Hepatocyte (in vitro differentiated cells): ENCODE data around the gene TCF7L1. TPM values are rescaled to one million over a fixed set of nuclear protein-coding genes. Genes with fewer than 3 reads are reported as not detected.
"Not testable (repeated sequence)": the region's sequence is repeated elsewhere in the genome, so short reads cannot be mapped to it uniquely, and the experiment has no call there.

Experiments
- DNase-seq: peaks from one replicate; pipeline ENCODE4 v3.0.0-alpha.2; 2016; ENCODE audit warnings: low spot score
- H2AFZ ChIP-seq: fragments of 200-600 bp; sonication (generic); 2 replicates; pipeline ENCODE4 v1.6.0; 2016; ENCODE audit warnings: antibody characterized with exemption, mild to moderate bottlenecking
- H3K27ac ChIP-seq: fragments of 200-600 bp; sonication (generic); 2 replicates; pipeline ENCODE4 v1.5.1; 2016; ENCODE audit warnings: mild to moderate bottlenecking
- H3K27me3 ChIP-seq: fragments of 200-600 bp; sonication (generic); 2 replicates; pipeline ENCODE4 v1.6.1; 2016
- H3K36me3 ChIP-seq: fragments of 200-600 bp; sonication (generic); replicated peaks from 2 replicates; pipeline ENCODE4 v1.5.1; 2016; ENCODE audit warnings: low read depth; ENCODE audit not compliant: insufficient read depth
- H3K4me1 ChIP-seq: fragments of 200-600 bp; sonication (generic); 2 replicates; pipeline ENCODE4 v1.5.1; 2016; ENCODE audit warnings: mild to moderate bottlenecking, moderate library complexity; ENCODE audit not compliant: insufficient read depth
- H3K4me2 ChIP-seq: fragments of 200-600 bp; sonication (generic); 2 replicates; pipeline ENCODE4 v1.6.0; 2016
- H3K4me3 ChIP-seq: fragments of 200-600 bp; sonication (generic); 2 replicates; pipeline ENCODE4 v1.5.1; 2016; ENCODE audit warnings: mild to moderate bottlenecking
- H3K79me2 ChIP-seq: fragments of 200-600 bp; sonication (generic); 2 replicates; pipeline ENCODE4 v1.6.0; 2017; ENCODE audit warnings: mild to moderate bottlenecking
- H3K9me2 ChIP-seq: fragments of 200-600 bp; sonication (generic); replicated peaks from 2 replicates; pipeline ENCODE4 v1.6.0; 2017; ENCODE audit warnings: mild to moderate bottlenecking; ENCODE audit not compliant: insufficient read depth
- H3K9me3 ChIP-seq: fragments of 200-600 bp; sonication (generic); 2 replicates; pipeline ENCODE4 v1.5.1; 2016; ENCODE audit warnings: low read depth, mild to moderate bottlenecking
- H4K20me1 ChIP-seq: fragments of 200-600 bp; sonication (generic); 2 replicates; pipeline ENCODE4 v1.6.0; 2016; ENCODE audit warnings: mild to moderate bottlenecking; ENCODE audit not compliant: insufficient read depth, poor library complexity, severe bottlenecking
- CTCF ChIP-seq: fragments of 200-600 bp; sonication (generic); IDR thresholded peaks from 2 replicates; pipeline ENCODE4 v1.5.1; 2016; ENCODE audit warnings: antibody characterized with exemption, mild to moderate bottlenecking; ENCODE audit not compliant: poor library complexity
- EZH2 ChIP-seq: fragments of 200-600 bp; sonication (generic); IDR thresholded peaks from 2 replicates; pipeline ENCODE4 v1.6.1; 2016; ENCODE audit warnings: antibody characterized with exemption, mild to moderate bottlenecking, borderline replicate concordance
- EZH2phosphoT487 ChIP-seq: fragments of 200-600 bp; sonication (generic); IDR thresholded peaks from one replicate; pipeline ENCODE4 v1.6.1; 2018; ENCODE audit warnings: antibody characterized with exemption, mild to moderate bottlenecking, low read depth, moderate library complexity; ENCODE audit not compliant: unreplicated experiment, severe bottlenecking
- WGBS: methylation state at CpG from one replicate; pipeline ENCODE4 v1.1.6; 2016; ENCODE audit warnings: low lambda C conversion rate; ENCODE audit errors: missing lambda C conversion rate; 5-methylcytosine and 5-hydroxymethylcytosine counted together
- polyA plus RNA-seq: library from polyadenylated mRNA; unstranded; fragments of >200 nt; fragmentation: Nextera tagmentation; extraction: Ambion mirVana; gene quantifications from 2 replicates; pipeline ENCODE4 v1.2.1, GENCODE V29; 2016
- total RNA-seq: library from RNA; depleted of rRNA; stranded (reverse); fragments of >200 nt; gene quantifications from 2 replicates; pipeline ENCODE4 v1.2.3, GENCODE V29; 2014

The TCF7L1 gene
- total and polyA plus RNA-seq, 2 experiments from 2014 or later, result 3.7 to 20.6 TPM

DNA sequence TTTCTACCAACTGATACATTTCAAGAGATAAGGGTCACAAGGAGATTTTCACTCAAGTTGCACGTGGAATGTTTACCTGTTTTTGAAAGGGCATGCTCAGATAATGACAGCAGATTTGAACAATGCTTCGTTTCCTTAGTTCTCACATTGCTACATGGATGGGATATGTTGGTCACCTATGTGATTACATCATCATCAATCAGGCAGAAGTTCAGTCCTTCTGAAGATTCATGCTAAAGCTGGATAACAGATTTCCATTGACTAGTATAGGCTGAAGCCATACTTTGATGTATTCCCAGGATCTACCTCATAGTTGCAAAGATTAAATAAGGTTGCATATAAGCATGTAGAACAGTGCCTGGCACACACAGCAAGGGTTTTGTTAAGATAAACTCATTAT lies 19.7 kb downstream of the TCF7L1 start:
- WGBS, result 88% methylated on average over 2 of the region's 2 CpGs

DNA sequence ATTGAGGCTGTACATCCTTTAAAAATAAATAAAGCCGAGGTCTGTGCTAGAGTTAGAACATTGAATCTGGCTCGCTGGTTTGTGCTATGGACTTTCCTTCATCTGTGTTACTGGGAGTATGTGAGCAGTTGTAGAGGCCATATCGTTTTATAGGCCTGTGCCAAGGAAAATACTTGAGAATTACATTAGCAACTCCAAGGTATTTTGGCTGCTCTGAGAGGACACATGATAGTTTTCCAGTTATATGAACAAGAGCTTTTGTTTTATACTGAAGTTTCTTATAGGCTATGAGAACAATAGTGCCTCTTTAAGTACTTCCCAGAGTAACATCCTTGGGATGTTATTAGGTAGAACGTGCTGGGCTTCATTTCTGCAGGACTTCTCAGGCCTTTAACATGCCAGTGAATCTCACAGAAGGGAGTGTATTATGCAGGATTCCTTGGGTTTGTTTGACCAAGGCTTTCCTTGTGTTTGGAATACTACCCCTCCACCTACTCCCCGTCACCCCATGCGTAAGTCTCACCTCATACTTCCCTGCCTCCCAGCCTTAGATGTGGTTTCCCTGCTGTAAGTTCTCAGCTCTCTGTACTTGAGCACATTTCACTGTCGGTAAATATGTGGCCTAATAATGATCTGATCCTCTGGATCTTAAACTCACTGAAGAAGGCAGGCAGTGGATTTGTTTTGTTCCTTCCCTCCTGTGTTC lies 21.0 kb downstream of the TCF7L1 start:
- Histone ChIP-seq H3K9me3 (no peaks in the 10 kb centered on the region), H3K27ac (peak overlapping the region; percentile 64), H3K79me2 (peaks cover 91% of the 10 kb centered on the region), H3K4me3 (no peak overlapping the region), H3K27me3 (no peaks in the 10 kb centered on the region), H3K9me2 (no peaks in the 10 kb centered on the region), H3K4me1 (peaks cover 35% of the 10 kb centered on the region), H3K36me3 (no peaks in the 10 kb centered on the region), H4K20me1 (peaks cover 27% of the 10 kb centered on the region), H3K4me2 (peak overlapping the region; percentile 22), H2AFZ (no peak overlapping the region)
- TF ChIP-seq CTCF, result no peak
- no peak for TF ChIP-seq EZH2phosphoT487
- TF ChIP-seq EZH2, result no peak
- 51% methylated on average over 7 of the region's 7 CpGs for WGBS
- peak; percentile 46 for DNase-seq

More for the DNA sequence above, 19.7 kb downstream of the TCF7L1 start:
- H3K4me3 ChIP-seq, result no peak overlapping the region
- H2AFZ ChIP-seq, result no peak overlapping the region
- no peaks in the 10 kb centered on the region for H3K27me3 ChIP-seq
- H3K4me1 ChIP-seq, result peaks cover 35% of the 10 kb centered on the region
- H3K36me3 ChIP-seq, result no peaks in the 10 kb centered on the region
- no peak overlapping the region for H3K4me2 ChIP-seq
- no peak for TF ChIP-seq CTCF
- no peaks in the 10 kb centered on the region for H3K9me3 ChIP-seq
- no peak overlapping the region for H3K27ac ChIP-seq
- DNase-seq, result no peak
- peaks cover 91% of the 10 kb centered on the region for H3K79me2 ChIP-seq
- H3K9me2 ChIP-seq, result no peaks in the 10 kb centered on the region
- peaks cover 19% of the 10 kb centered on the region for H4K20me1 ChIP-seq

DNA sequence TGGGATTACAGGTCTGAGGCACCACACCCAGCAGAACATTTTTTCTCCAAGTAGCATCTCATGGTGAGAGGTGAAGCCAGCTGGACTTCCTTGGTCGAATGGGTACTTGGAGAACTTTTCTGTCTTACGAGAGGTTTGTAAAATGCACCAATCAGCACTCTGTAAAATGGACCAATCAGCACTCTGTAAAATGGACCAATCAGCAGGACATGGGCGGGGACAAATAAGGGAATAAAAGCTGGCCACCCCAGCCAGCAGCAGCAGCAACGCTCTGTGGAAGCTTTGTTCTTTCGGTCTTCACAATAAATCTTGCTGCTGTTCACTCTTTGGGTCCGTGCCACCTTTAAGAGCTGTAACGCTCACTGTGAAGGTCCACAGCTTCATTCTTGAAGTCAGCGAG lies 21.9 kb downstream of the TCF7L1 start:
- H3K9me2 ChIP-seq, H3K9me3 ChIP-seq, H3K27me3 ChIP-seq, H3K4me3 ChIP-seq, DNase-seq, H3K36me3 ChIP-seq, H2AFZ ChIP-seq: not testable (repeated sequence)
- H3K4me2 ChIP-seq, result peak overlapping the region; percentile 22
- peaks cover 35% of the 10 kb centered on the region for H4K20me1 ChIP-seq
- peaks cover 35% of the 10 kb centered on the region for H3K4me1 ChIP-seq
- peak overlapping the region; percentile 64 for H3K27ac ChIP-seq
- H3K79me2 ChIP-seq, result peaks cover 91% of the 10 kb centered on the region
- 95% methylated on average over 8 of the region's 8 CpGs for WGBS

DNA sequence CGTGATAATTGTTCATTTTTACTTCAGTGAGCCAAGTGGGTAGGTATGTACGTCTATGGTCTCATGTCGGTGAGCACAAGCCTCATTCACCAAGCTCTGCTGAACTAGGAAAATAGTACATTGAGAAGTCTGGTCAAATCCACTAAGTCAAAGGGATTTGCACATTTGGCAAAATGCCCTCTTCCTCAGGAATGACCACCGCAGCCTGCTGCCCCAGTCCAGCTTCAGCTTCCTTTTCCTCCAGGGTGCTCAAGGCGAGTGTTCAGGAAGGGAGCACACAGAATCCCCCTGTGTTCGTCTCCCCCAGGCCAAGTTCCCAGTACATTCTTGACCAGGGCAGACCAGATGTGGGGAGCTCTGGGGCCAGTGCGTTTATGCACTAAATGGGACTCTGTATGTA lies 23.0 kb downstream of the TCF7L1 start:
- Histone ChIP-seq H3K79me2 (peaks cover 91% of the 10 kb centered on the region), H3K36me3 (no peaks in the 10 kb centered on the region), H3K4me2 (peak overlapping the region; percentile 37), H3K27ac (peak overlapping the region; percentile 64), H3K9me2 (no peaks in the 10 kb centered on the region), H3K4me1 (peaks cover 35% of the 10 kb centered on the region), H3K9me3 (no peaks in the 10 kb centered on the region), H2AFZ (no peak overlapping the region), H4K20me1 (peaks cover 45% of the 10 kb centered on the region), H3K4me3 (no peak overlapping the region), H3K27me3 (no peaks in the 10 kb centered on the region)
- TF ChIP-seq EZH2 (no peak), CTCF (no peak), EZH2phosphoT487 (no peak)
- DNase-seq, result peak; percentile 53
- whole genome bisulfite sequencing, result 47% methylated on average over 7 of the region's 7 CpGs
